ENCODE data around the gene GMDS. TPM values are rescaled to one million over a fixed set of nuclear protein-coding genes. Genes with fewer than 3 reads are reported as not detected.
"Not testable (repeated sequence)": the region's sequence is repeated elsewhere in the genome, so short reads cannot be mapped to it uniquely, and the experiment has no call there.

GMDS gene
- total RNA-seq, 2 experiments from 2014 or later = 36.6 to 42.8 TPM

- H3K36me3 Mint-ChIP-seq (ENCODE audit: low read depth) = peaks cover 2% of the 10 kb centered on the region
- H3K27me3 Mint-ChIP-seq = no peaks in the 10 kb centered on the region
- H3K27ac Mint-ChIP-seq = no peak overlapping the region
- DNase-seq = no peak
- CTCF ChIA-PET = interaction anchor here (0.8 kb wide), 1 partner anchor 957 kb away, joined by 4 read pairs; no protein-coding TSS in a partner anchor
- H3K9me3 Mint-ChIP-seq = no peaks in the 10 kb centered on the region
- no peaks in the 10 kb centered on the region for H3K4me1 Mint-ChIP-seq (ENCODE audit: low read depth)
- POLR2A ChIA-PET = interaction anchor here (1.3 kb wide), 1 partner anchor 9 kb away, joined by 3 read pairs; no protein-coding TSS in a partner anchor
- ATAC-seq = no peak
- H3K4me3 Mint-ChIP-seq = no peak overlapping the region
- TF ChIP-seq, protein P1, sequence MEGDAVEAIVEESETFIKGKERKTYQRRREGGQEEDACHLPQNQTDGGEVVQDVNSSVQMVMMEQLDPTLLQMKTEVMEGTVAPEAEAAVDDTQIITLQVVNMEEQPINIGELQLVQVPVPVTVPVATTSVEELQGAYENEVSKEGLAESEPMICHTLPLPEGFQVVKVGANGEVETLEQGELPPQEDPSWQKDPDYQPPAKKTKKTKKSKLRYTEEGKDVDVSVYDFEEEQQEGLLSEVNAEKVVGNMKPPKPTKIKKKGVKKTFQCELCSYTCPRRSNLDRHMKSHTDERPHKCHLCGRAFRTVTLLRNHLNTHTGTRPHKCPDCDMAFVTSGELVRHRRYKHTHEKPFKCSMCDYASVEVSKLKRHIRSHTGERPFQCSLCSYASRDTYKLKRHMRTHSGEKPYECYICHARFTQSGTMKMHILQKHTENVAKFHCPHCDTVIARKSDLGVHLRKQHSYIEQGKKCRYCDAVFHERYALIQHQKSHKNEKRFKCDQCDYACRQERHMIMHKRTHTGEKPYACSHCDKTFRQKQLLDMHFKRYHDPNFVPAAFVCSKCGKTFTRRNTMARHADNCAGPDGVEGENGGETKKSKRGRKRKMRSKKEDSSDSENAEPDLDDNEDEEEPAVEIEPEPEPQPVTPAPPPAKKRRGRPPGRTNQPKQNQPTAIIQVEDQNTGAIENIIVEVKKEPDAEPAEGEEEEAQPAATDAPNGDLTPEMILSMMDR (IDR thresholded peaks at IDR 0.05) = no peak
- intact Hi-C loops (cut with micrococcal nuclease) = no loop called here
Observed at GRCh38 chr6:1678201-1678600, 567.2 kb downstream of the GMDS start.

- Mint-ChIP-seq H3K27ac (no peak overlapping the region), H3K4me1 (ENCODE audit: low read depth) (no peaks in the 10 kb centered on the region), H3K4me3 (no peak overlapping the region), H3K36me3 (ENCODE audit: low read depth) (peaks cover 2% of the 10 kb centered on the region), H3K27me3 (no peaks in the 10 kb centered on the region), H3K9me3 (no peaks in the 10 kb centered on the region)
- TF ChIP-seq, protein P1 (IDR thresholded peaks at IDR 0.05) = no peak
- POLR2A ChIA-PET = no interaction called here
- no peak for ATAC-seq
- intact Hi-C loops (cut with micrococcal nuclease) = no loop called here
- CTCF ChIA-PET = no interaction called here
- DNase-seq = no peak
Observed at GRCh38 chr6:1672379-1672778, 573.0 kb downstream of the GMDS start.

DNA sequence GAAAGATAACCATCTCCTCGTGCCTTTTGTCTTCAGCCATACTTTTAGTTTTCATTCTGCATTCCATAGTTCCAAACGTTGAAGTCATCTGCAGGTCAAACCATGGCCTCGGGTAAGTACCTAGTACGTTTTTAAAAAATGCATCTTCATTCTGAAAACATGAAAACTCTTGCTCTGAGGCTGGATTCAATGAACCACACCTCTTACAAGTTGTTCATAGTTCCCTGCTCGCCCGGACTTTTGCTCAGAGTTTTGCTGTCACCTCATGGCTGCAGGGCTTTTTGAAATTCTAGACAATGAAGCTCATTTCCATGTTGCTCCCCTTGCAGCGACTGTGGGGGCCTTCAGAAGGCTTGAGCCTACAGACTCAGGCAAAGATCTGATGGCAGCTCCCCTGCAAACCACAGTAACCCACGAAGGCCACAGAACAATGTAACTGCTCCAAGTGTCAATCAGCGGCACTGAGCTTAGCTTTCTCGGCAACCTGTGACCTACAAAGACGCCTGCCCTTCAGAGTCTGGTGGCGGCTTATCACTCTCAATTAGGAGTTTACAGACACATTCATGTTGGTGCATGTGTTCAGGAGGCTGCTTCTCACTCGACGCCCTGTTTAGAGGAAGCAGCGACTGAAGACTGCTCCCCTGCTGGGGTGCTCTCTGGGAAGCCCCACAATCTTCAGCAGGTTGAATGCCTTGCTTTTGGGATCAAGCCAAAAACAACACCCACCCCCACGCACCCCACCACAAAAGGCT lies 574.5 kb downstream of the GMDS start:
- POLR2A ChIA-PET = no interaction called here
- CTCF ChIA-PET = no interaction called here
- H3K36me3 Mint-ChIP-seq (ENCODE audit: low read depth) = peaks cover 2% of the 10 kb centered on the region
- no peak overlapping the region for H3K27ac Mint-ChIP-seq
- DNase-seq = no peak
- no peak overlapping the region for H3K4me3 Mint-ChIP-seq
- no peaks in the 10 kb centered on the region for H3K27me3 Mint-ChIP-seq
- no peaks in the 10 kb centered on the region for H3K9me3 Mint-ChIP-seq
- H3K4me1 Mint-ChIP-seq (ENCODE audit: low read depth) = no peaks in the 10 kb centered on the region
- ATAC-seq = no peak
- intact Hi-C loops (cut with micrococcal nuclease) = no loop called here
- TF ChIP-seq, protein P1 (IDR thresholded peaks at IDR 0.05) = no peak

GRCh38 chr6:1669996-1670395 lies 575.4 kb downstream of the GMDS start:
- ChIA-PET CTCF (no interaction called here), POLR2A (no interaction called here)
- intact Hi-C loops (cut with micrococcal nuclease) = no loop called here
- H3K4me3 Mint-ChIP-seq = no peak overlapping the region
- no peak for DNase-seq
- H3K27ac Mint-ChIP-seq = no peak overlapping the region
- H3K4me1 Mint-ChIP-seq (ENCODE audit: low read depth) = no peaks in the 10 kb centered on the region
- no peaks in the 10 kb centered on the region for H3K27me3 Mint-ChIP-seq
- H3K36me3 Mint-ChIP-seq (ENCODE audit: low read depth) = no peaks in the 10 kb centered on the region
- ATAC-seq = no peak
- H3K9me3 Mint-ChIP-seq = no peaks in the 10 kb centered on the region
- TF ChIP-seq, protein P1 (IDR thresholded peaks at IDR 0.05) = no peak

DNA sequence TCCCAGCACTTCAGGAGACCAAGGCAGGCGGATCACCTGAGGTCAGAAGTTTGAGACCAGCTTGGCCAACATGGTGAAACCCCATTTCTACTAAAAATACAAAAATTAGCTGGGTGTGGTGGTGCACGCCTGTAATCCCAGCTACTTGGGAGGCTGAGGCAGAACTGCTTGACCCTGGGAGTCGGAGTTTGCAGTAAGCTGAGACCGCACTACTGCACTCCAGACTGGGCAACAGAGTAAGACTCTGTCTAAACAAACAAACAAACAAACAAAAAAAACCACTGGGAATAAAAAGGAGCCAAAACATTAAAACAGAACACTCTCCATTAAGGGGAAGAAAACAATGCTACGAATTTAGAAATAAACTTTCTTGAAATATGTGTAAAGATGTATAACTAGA lies 576.9 kb downstream of the GMDS start:
- DNase-seq; intact Hi-C loops (cut with micrococcal nuclease); POLR2A ChIA-PET; ATAC-seq; H3K36me3 Mint-ChIP-seq (ENCODE audit: low read depth); H3K4me3 Mint-ChIP-seq; H3K9me3 Mint-ChIP-seq; H3K27ac Mint-ChIP-seq; H3K27me3 Mint-ChIP-seq; H3K4me1 Mint-ChIP-seq (ENCODE audit: low read depth); CTCF ChIA-PET: not testable (repeated sequence)
